Measurements from ENCODE around the gene ASIP.

DNA sequence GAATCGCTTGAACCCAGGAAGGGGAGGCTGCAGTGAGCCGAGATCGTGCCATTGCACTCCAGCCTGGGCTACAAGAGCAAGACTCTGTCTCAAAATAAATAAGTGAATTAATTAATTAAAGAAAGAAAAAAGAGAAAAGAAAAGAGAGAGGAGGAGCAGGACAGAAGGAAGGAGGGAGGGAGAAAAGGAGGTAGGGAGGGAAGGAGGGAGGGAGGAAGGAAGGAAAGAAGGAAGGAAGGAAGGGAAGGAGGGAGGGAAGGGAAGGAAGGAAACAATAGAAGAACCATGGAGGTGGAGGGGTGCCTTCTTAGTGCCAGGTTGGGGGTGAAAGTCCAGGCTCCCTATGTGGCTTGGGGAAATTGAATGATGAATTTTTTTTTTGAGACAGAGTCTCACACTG, 68.5 kb downstream of the ASIP start:
- TF ChIP-seq POLR2A (IDR thresholded peaks at IDR 0.05) (no peak), CTCF (IDR thresholded peaks at IDR 0.05 in 4 of 5, conservative IDR thresholded peaks at IDR 0.05 in 1 of 5) (no peak)

Measured in gastrocnemius medialis (tissue), 4 donors.